ENCODE measurements around the gene MYH1.

The MYH1 gene

DNA sequence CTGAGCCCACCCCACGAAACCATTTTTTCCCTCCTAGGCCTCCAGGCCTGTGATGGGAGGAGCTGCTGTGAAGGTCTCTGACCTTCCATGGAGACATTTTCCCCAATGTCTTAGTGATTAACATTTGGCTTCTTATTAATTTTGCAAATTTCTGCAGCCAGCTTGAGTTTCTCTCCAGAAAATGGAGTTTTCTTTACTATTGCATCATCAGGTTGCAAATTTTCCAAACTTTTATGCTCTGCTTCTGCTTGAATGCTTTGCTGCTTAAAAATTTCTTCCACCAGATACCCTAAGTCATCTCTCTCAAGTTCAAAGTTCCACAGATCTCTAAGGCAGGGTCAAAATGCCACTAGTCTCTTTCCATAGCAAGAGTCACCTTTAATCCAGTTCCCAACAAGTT, 36.1 kb downstream of the MYH1 start:
- no peak for DNase-seq (ENCODE audit: low spot score)

- DNase-seq (ENCODE audit: low spot score), result no peak
These were observed 40.6 kb downstream of the MYH1 start for GRCh38 chr17:10477701-10478100.

DNA sequence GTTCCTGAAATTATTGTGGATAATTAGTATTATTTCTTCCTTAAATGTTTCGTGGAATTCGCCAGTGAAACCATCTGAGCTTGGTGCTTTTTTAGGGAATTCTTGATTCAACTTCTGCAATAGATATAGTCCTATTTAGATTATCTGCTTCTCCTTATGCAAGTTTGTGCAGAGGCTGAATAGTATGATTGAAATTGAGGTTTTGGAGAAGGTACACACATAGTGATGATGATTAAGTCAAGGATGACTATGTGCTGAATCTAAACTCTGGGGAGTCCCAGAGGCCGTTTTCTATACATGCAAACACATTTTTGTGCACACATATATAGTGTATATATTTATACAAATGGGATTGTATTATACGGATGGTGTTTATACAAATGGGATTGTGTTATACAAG, 43.8 kb downstream of the MYH1 start:
- DNase-seq (ENCODE audit: low spot score), result no peak

- no peak for DNase-seq (ENCODE audit: low spot score)
These were observed 46.5 kb downstream of the MYH1 start for GRCh38 chr17:10471858-10472257.

- DNase-seq (ENCODE audit: low spot score), result no peak
These were observed 48.9 kb downstream of the MYH1 start, which contains the start of gene MYH4 for GRCh38 chr17:10469459-10469858. TSS of gene MYH4 (minus strand) at chr17:10469559. CDS start at chr17:10466745, 2,814 bp downstream.

DNA sequence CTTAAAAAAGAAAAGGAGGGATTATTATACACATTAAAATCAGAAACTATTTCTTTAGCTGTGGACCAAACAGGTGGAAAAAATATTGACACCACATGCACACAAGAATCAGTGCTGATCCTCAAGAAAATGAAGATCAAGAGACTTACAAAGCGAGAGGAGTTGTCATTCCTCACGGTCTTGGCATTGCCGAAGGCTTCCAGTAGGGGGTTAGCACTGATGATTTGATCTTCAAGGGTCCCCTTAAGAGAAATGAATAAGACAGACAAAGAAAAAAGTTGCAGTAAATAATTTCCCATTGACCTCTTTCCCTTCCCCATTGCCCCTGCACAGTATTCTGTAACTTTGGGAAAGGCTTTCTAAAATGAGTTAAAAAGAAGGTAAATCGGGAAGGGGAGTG, 54.9 kb downstream of the MYH1 start:
- no peak for DNase-seq (ENCODE audit: low spot score)

DNA sequence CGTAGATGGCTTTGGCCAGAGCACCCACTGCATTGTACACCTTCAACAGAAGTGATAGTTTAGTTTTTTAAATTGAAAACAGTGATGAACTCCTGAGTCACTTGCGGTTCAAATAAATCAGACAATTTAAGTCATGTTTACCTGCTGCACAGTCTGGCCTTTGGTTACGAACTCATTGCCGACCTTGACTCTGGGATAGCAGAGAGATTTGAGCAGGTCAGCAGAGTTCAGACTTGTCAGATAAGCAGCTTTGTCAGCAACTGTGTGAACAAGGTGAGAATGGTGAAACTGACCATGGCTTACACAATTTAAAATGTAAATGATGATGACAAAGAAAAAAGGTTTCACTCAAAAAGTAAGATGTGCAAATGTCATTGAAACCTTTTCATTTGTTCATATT, 58.3 kb downstream of the MYH1 start:
- DNase-seq (ENCODE audit: low spot score), result no peak

- no peak for DNase-seq (ENCODE audit: low spot score)
These were observed 59.6 kb downstream of the MYH1 start for GRCh38 chr17:10458701-10459100.

DNA sequence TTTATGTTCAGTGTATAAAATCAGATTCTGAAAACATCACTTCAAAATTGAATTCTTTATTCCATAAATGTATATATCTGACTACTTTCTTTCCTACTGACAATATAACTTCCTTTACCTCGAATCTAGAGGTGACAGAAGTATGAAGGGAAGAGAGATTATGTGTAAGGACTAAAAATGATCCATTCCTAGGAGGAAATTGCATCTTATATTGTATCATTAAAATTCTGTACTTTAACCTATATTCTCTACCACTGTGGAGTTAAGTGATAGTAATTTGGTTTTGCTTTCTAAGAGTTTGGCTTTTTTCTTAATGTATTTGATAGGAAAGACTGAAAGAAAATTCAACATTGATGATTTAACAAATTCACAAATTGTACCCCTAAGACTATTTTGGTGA, 60.4 kb downstream of the MYH1 start:
- no peak for DNase-seq (ENCODE audit: low spot score)

- no peak for DNase-seq (ENCODE audit: low spot score)
These were observed 71.1 kb downstream of the MYH1 start for GRCh38 chr17:10447026-10447931.

Measured in GM03348 (cell line).